Measurements from ENCODE around the gene PPA2. TPM values are rescaled to one million over a fixed set of nuclear protein-coding genes. Genes with fewer than 3 reads are reported as not detected.

Gene PPA2
- total RNA-seq, 4 donors from 2014 or later, result 182 to 435 (median 311) TPM

DNA sequence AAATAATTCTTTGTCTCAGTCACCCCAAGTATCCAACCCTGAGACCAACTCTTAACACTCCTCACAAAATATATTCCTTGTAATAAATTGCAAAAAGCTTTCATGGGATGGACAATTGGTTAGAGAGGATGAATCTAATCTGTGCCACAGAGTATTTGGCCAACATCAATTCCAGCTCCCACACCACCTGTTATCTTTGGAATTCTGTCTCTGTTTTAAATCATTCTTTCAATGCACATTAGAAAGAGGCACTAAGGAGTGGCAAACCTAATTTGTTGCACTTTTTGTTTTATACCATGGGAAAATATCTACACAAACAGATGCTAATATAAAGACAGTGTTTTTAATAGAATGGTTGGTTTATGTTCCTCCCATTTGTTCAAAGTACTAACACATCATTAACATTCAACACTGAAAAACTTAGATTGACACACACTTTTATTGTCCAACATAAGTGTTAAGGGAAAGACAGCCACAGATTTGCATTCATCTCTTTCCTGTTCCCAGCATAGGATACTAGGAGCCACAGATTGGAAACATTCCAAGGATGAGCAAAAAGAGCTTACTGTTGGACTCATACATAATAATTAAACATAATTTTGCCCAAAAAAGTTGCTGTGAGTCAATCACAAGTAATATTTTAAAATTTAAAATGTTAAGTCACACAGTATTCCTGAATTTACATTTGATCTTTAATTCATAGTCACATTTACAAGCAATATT is 116.4 kb downstream of the PPA2 start:
- H3K9me3 ChIP-seq, result no peaks in the 10 kb centered on the region
- no peak for DNase-seq
- TF ChIP-seq POLR2A (IDR thresholded peaks at IDR 0.05), result no peak
- TF ChIP-seq, protein P1, sequence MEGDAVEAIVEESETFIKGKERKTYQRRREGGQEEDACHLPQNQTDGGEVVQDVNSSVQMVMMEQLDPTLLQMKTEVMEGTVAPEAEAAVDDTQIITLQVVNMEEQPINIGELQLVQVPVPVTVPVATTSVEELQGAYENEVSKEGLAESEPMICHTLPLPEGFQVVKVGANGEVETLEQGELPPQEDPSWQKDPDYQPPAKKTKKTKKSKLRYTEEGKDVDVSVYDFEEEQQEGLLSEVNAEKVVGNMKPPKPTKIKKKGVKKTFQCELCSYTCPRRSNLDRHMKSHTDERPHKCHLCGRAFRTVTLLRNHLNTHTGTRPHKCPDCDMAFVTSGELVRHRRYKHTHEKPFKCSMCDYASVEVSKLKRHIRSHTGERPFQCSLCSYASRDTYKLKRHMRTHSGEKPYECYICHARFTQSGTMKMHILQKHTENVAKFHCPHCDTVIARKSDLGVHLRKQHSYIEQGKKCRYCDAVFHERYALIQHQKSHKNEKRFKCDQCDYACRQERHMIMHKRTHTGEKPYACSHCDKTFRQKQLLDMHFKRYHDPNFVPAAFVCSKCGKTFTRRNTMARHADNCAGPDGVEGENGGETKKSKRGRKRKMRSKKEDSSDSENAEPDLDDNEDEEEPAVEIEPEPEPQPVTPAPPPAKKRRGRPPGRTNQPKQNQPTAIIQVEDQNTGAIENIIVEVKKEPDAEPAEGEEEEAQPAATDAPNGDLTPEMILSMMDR (IDR thresholded peaks at IDR 0.05), result no peak
- no peak overlapping the region for H3K27ac ChIP-seq
- H3K27me3 ChIP-seq, result no peaks in the 10 kb centered on the region
- intact Hi-C loops (cut with DNase I), result no loop called here
- H3K36me3 ChIP-seq, result peaks cover 0 to 3% of the 10 kb centered on the region in 2 donors
- no peaks in the 10 kb centered on the region for H3K4me1 ChIP-seq
- H3K4me3 ChIP-seq (replicated peaks in 1 of 3), result no peak overlapping the region

DNA sequence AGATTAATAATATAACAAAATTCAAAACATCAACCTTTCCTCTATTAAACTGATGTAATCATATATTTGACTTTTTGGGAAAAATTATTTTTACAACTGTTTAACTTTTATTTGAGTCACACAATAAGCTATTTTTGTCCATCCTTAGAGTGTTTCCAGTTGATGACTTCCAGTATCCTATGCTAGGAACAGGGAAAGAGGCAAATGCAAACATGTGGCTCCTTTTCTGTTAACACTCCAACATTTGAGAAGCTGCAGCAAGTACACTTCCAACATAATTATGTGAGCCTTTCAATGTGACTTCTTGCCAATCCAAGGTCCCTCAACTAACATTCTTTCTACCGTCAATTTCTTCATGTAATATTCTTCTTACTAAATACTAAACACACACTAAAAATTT is 117.7 kb downstream of the PPA2 start:
- H3K36me3 ChIP-seq, result peaks cover 0 to 3% of the 10 kb centered on the region in 2 donors
- DNase-seq, result no peak
- H3K9me3 ChIP-seq, result no peaks in the 10 kb centered on the region
- WGBS, 2 donors, result 65 to 72% methylated on average over 1 of the region's 1 CpG
- no peaks in the 10 kb centered on the region for H3K4me1 ChIP-seq
- TF ChIP-seq, protein P1 (IDR thresholded peaks at IDR 0.05), result no peak
- no peak for TF ChIP-seq POLR2A (IDR thresholded peaks at IDR 0.05)
- H3K27me3 ChIP-seq, result no peaks in the 10 kb centered on the region
- intact Hi-C loops (cut with DNase I), result no loop called here
- H3K27ac ChIP-seq, result no peak overlapping the region
- no peak overlapping the region for H3K4me3 ChIP-seq (replicated peaks in 1 of 3)

DNA sequence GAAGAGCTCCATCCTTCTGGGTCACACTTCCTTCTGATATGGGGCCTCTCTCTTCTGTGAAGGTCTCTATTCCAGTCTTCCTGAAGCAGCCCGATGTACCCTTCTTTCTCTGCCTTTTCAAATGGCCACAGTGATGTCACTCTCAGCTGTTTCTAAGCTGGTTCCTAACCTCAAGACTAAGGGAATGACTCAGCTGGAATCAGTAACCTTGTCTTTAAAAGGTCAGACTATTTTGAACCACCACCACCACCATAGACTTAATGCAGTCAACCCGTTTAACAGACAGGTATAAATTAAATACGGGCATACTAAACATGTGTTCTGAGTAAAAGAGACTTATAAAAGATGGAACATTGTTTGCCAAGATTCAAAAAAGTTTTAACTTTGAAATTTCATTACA is 121.0 kb downstream of the PPA2 start:
- Histone ChIP-seq H3K27ac (no peak overlapping the region), H3K9me3 (no peaks in the 10 kb centered on the region), H3K36me3 (no peaks in the 10 kb centered on the region), H3K4me3 (replicated peaks in 1 of 3) (no peak overlapping the region), H3K27me3 (no peaks in the 10 kb centered on the region), H3K4me1 (no peaks in the 10 kb centered on the region)
- intact Hi-C loops (cut with DNase I), result no loop called here
- TF ChIP-seq, protein P1 (IDR thresholded peaks at IDR 0.05), result no peak
- no peak for TF ChIP-seq POLR2A (IDR thresholded peaks at IDR 0.05)
- WGBS, 2 donors, result 90 to 91% methylated on average over 3 of the region's 3 CpGs
- DNase-seq, result no peak

DNA sequence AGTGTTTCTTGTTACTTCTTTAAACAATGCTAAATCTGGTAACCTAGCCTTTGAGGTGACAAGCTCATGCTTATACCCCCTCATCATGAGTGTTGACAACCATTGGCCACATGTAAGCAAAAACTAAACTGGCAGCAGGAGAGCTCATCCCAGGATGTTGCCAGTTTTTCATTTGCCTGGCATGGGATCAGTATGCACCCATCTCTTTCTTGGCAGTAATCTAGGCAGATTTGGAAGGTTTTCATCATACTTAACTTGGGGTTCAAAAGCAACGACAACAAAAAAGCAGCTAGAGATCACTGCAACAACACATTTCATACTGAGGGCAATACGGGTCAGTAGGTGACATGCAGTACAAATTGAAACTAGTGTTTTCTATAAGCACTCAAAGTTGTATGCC is 122.0 kb downstream of the PPA2 start:
- DNase-seq, result no peak
- TF ChIP-seq, protein P1 (IDR thresholded peaks at IDR 0.05), result no peak
- TF ChIP-seq POLR2A (IDR thresholded peaks at IDR 0.05), result no peak
- Histone ChIP-seq H3K4me3 (replicated peaks in 1 of 3) (no peak overlapping the region), H3K27me3 (no peaks in the 10 kb centered on the region), H3K36me3 (no peaks in the 10 kb centered on the region), H3K9me3 (no peaks in the 10 kb centered on the region), H3K4me1 (no peaks in the 10 kb centered on the region), H3K27ac (no peak overlapping the region)
- 90 to 96% methylated on average over 2 of the region's 2 CpGs for WGBS, 2 donors
- intact Hi-C loops (cut with DNase I), result no loop called here

DNA sequence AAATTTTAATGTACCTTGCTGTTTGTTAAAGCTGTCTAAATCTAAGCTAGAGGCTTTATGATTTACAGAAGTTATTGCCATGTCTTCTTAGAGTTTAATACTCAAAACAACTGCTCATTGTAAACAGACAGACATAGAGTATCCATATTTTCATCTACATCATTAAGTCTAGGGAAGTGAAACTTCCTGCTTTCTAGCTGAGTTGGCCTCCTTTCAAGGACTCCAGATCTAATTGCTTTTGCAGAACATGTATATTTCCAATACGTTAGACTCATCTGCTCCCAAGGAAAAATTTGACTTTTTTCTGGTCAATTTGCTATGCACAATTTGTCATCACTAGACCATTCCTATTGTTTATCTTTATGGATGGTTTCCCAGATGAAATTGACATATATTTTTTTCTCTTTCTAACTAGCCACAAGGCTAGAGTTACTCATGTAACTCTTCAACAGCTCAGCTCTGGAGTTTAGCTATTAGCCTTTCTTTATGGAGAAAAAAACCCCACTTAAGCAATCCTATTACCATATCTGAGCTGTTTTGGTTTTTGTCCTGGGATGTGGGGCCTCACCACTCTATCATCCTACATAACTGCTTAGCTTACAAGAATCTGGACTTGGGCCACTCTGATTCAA is 122.9 kb downstream of the PPA2 start:
- WGBS, 2 donors, result 67 to 73% methylated on average over 1 of the region's 1 CpG

More for the DNA sequence above, 122.9 kb downstream of the PPA2 start:
- Histone ChIP-seq H3K36me3 (no peaks in the 10 kb centered on the region), H3K4me3 (replicated peaks in 1 of 3) (no peak overlapping the region), H3K27me3 (no peaks in the 10 kb centered on the region), H3K27ac (no peak overlapping the region), H3K9me3 (no peaks in the 10 kb centered on the region), H3K4me1 (peaks cover 0 to under 1% of the 10 kb centered on the region in 2 donors)
- DNase-seq, result no peak
- intact Hi-C loops (cut with DNase I), result no loop called here
- TF ChIP-seq POLR2A (IDR thresholded peaks at IDR 0.05), result no peak
- TF ChIP-seq, protein P1 (IDR thresholded peaks at IDR 0.05), result no peak

Measured in thyroid gland (tissue), 4 donors.